NCI-H2029 (cell line): ENCODE results near the gene LAGE3.

Experiments
- DNase-seq: peaks from one replicate; lab custom pipeline; 2025; lab: John Stamatoyannopoulos, UW

The LAGE3 gene

GRCh38 chrX:154457491-154458115, 21.5 kb downstream of the LAGE3 start:
- peak; percentile 17 for DNase-seq

GRCh38 chrX:154452823-154453222, 26.3 kb downstream of the LAGE3 start:
- no peak for DNase-seq

- DNase-seq, result no peak
Observed at GRCh38 chrX:154450312-154450711, 28.8 kb downstream of the LAGE3 start.

GRCh38 chrX:154449618-154450017, 29.5 kb downstream of the LAGE3 start:
- no peak for DNase-seq

GRCh38 chrX:154448484-154448883, 30.6 kb downstream of the LAGE3 start:
- no peak for DNase-seq

- DNase-seq, result no peak
Observed at GRCh38 chrX:154446430-154446829, 32.7 kb downstream of the LAGE3 start.

- DNase-seq, result no peak
Observed at GRCh38 chrX:154445776-154446175, 33.3 kb downstream of the LAGE3 start.

- DNase-seq, result no peak
Observed at GRCh38 chrX:154444755-154445246, 34.3 kb downstream of the LAGE3 start.

- DNase-seq, result peak; percentile 36
Observed at GRCh38 chrX:154443992-154444754, 34.9 kb downstream of the LAGE3 start, which contains the start of gene FAM50A. FAM50A (plus strand) TSS chrX:154444141; CDS start chrX:154444236, 95 bp downstream.

- DNase-seq, result no peak
Observed at GRCh38 chrX:154443479-154443910, 35.6 kb downstream of the LAGE3 start.

- DNase-seq, result no peak
Observed at GRCh38 chrX:154441984-154442707, 36.9 kb downstream of the LAGE3 start.

GRCh38 chrX:154441564-154441963, 37.5 kb downstream of the LAGE3 start:
- no peak for DNase-seq

GRCh38 chrX:154440623-154441357, 38.3 kb downstream of the LAGE3 start:
- DNase-seq, result no peak

- no peak for DNase-seq
Observed at GRCh38 chrX:154439841-154440240, 39.2 kb downstream of the LAGE3 start.

GRCh38 chrX:154437971-154438893, 40.8 kb downstream of the LAGE3 start:
- DNase-seq, result no peak

GRCh38 chrX:154436983-154437752, 41.9 kb downstream of the LAGE3 start, which contains the start of gene GDI1:
GDI1 (plus strand) TSS chrX:154437154; CDS start chrX:154437255, 101 bp downstream.
- DNase-seq, result peak; percentile 43

GRCh38 chrX:154436374-154436982, 42.6 kb downstream of the LAGE3 start:
- no peak for DNase-seq

GRCh38 chrX:154435171-154435733, 43.8 kb downstream of the LAGE3 start:
- DNase-seq, result no peak
